HG03575 (cell line): Measurements from ENCODE around the gene BRK1.
"Not testable (repeated sequence)": the region's sequence is repeated elsewhere in the genome, so short reads cannot be mapped to it uniquely, and the experiment has no call there.

Experiments
- ATAC-seq: cut with Tn5 transposase; IDR thresholded peaks from one replicate; pipeline ENCODE4 v1.9.1; 2021; ENCODE audit not compliant: unreplicated experiment, insufficient number of reproducible peaks, low FRiP score; ENCODE audit errors: extremely low read depth

Gene BRK1

DNA sequence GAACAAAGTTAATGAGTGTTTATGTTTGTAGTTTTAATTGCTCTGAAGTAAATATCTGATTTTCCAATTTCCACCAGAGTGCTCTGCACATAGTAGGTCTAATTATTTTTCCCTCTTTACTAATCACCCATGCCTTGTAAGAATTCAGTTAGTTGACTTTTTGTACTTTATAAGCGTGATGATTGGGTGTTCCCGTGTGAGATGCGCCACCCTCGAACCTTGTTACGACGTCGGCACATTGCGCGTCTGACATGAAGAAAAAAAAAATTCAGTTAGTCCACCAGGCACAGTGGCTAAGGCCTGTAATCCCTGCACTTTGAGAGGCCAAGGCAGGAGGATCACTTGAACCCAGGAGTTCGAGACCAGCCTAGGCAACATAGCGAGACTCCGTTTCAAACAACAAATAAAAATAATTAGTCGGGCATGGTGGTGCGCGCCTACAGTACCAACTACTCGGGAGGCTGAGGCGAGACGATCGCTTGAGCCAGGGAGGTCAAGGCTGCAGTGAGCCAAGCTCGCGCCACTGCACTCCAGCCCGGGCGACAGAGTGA, 25.6 kb downstream of the BRK1 start:
- ATAC-seq, result no peak

DNA sequence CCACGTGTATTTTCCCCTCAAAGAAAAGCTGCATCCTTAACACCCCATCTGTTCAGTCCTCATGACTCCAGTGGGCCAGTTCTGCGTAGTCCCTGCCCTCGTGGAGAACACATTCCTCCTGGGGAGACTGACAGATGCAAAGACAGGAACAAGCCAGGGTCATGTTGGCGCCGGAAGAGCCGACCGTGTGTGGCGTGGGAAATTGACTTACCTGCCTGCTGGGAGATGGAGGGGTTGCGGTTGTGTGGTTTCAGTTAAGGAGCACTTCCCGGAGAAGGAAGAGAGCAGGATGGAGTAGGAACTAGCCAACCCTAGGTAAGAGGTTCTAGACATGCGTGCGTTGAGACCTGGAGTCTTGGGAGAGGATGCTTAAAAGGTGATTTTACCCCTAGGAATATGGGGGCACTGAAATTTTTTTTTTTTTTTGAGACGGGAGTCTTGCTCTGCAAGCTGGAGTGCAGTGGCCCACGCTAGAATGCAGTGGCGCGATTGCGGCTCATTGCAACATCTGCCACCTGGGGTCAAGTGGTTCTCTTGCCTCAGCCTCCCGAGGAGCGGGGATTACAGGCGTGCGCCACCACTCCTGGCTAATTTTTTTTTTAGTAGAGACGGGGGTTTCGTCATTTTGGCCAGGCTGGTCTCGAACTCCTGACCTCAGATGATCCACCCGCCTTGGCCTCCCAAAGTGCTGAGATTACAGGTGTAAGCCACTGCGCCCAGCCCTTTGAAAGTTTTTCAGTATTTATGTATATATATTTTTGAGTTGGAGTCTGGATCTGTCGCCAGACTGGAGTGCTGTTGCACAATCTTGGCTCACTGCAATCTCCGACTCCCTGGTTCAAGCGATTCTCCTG, 27.5 kb downstream of the BRK1 start:
- ATAC-seq, result no peak

DNA sequence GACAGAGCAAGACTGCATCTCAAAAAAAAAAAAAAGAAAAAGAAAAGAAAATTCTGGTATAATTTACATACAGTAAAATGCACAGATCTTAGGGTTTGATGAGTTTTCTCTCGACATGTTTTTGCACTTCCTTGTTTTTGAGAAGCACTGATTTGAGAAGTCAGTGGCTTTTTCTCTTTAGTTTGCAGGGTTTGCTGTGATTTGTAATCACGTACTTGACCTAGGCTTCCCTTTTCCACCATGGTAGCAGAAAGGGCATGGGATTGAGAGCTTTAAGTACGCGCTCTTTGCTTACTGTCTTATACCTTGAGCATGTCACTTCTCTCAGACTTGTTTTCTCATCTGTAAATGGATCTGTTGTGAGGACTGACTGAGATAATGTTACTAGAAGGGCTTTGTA, 30.2 kb downstream of the BRK1 start:
- no peak for ATAC-seq

DNA sequence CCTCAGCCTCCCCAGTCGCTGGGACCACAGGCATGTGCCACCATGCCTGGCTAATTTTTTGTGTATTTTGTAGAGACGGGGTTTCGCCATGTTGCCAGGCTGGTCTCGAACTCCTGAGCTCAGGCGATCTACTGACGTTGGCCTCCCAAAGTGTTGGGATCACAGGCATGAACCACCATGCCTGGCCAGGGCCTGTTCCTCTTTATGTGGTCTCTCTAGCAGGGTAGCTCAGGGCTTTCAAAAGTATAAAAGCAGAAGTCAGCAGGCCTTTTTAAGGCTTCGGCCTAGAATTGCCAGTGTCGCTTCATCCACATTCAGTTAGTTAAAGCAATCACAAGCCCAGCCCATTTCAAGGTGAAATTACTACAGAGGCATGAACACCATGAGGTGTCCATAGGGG, 33.8 kb downstream of the BRK1 start:
- no peak for ATAC-seq

DNA sequence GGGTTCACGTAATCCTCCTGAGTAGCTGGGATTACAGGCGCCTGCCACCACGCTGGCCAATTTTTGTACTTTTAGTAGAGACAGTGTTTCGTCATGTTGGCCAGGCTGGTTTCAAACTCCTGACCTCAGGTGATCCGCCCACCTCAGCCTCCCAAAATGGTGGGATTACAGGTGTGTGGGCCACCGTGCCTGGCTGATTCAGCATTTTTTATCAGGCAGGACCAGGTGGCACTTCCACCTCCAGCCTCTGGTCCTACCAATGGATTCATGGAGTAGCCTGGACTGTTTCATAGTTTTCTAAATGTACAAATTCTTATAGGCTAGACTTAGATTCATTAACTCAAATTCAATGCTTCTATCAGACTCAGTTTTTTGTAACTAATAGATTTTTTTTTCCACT, 35.5 kb downstream of the BRK1 start:
- ATAC-seq, result no peak

GRCh38 chr3:10154335-10155122, 39.1 kb downstream of the BRK1 start:
- ATAC-seq, result no peak

GRCh38 chr3:10155123-10155472, 39.6 kb downstream of the BRK1 start:
- ATAC-seq, result no peak

- no peak for ATAC-seq
Measured at GRCh38 chr3:10155658-10156057, 40.2 kb downstream of the BRK1 start.

DNA sequence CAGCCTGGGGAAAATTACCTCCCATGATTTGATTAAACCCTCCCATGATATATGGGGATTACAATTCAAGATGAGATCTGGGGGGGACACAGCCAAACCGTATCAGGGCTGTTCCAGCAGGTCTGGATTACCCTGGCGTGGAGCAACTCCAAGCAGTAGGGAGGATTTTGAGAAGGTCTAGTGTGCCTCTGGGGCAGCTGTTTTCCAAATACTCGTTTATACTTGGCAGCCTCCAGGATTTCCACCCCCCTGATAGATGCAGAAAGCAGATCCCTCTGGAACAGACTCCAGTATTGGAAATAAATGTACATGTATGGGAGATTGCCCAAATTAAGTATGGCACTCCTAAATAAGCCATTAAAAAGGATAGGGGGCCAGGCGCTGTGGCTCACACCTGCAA, 41.6 kb downstream of the BRK1 start:
- ATAC-seq, result no peak

- not testable (repeated sequence) for ATAC-seq
Measured at GRCh38 chr3:10158555-10158954, 43.1 kb downstream of the BRK1 start.

DNA sequence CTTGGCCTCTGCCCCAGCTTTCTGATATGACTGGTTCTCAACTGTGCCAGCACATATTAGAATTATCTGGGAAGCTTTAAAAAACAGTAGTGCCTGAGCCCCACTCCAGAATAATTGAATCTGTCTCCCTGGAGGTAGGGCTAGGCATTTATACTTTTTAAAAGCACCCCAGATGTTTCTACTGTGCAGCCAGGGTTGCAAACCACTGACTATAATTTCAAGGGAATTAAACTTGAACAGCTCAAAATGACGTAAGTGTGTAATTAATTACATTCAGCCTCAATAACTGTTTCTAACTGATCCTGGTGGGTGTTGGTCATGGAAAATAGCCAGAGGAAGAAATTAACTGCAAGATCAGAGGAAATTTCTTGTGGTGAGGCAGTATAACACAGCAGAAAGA, 44.9 kb downstream of the BRK1 start:
- no peak for ATAC-seq

DNA sequence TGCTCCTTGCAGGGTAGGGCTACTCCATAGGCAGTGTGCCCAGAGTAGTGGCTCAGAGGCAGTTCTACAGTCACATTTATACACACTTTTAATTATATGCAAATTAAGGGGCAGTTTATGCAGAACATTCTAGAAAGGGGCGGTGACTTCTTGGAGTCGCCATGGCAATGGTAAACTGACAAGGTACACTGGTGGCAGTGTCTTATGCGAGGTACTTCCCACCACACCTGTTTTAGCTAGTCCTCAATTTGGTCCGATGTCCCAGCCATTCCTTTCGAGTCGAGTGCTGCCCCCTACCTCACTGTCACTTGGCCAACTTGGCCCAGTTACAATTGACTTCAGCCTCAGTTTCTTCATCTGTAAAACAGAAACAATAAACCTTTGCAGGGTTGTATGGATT, 45.5 kb downstream of the BRK1 start:
- no peak for ATAC-seq

GRCh38 chr3:10162185-10162584, 46.7 kb downstream of the BRK1 start:
- ATAC-seq, result no peak

- ATAC-seq, result not testable (repeated sequence)
Measured at GRCh38 chr3:10164201-10164545, 48.7 kb downstream of the BRK1 start.

DNA sequence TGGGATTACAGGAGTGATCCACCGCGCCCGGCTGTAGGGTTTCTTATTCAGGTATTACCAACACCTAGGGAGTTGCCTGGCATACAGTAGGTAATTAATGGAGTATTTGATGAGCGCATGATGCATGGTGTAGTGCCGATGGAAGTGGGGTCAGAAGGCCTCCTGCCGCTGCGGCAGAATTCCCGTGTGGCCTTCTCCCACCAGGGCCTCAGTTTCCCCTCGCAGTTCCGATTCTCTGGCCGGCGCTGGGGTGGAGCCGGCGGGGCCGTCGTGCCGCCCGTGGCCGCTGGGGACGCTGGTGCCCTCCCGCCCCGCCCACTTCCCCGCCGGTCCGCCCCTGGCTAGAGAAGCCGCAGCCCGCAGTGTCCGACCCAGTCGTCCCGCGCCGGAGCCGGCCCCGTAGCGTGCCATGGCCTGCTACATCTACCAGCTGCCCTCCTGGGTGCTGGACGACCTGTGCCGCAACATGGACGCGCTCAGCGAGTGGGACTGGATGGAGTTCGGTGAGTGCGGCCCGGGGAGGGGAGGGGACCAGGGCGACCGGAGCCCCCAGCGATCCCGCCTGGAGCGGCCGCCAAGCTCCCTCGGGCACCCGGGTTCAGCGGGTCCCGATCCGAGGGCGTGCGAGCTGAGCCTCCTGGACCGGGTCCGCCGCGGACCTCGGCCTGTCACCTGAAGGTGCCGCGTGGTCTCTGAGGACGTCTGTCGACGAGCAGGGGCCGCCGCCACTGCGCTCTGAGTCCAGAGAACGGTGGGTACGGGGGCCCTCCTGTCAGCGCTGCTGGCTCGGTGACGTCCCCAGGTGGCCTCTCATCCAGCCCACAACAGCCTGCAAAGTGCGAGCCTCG, 49.3 kb downstream of the BRK1 start, which contains the start of gene IRAK2:
TSS of gene IRAK2 (plus strand) at position 374 of the 848 bp plus-strand sequence. CDS start at position 410, 36 bp downstream.
- ATAC-seq, result no peak

GRCh38 chr3:10166213-10166604, 50.7 kb downstream of the BRK1 start:
- ATAC-seq, result no peak

DNA sequence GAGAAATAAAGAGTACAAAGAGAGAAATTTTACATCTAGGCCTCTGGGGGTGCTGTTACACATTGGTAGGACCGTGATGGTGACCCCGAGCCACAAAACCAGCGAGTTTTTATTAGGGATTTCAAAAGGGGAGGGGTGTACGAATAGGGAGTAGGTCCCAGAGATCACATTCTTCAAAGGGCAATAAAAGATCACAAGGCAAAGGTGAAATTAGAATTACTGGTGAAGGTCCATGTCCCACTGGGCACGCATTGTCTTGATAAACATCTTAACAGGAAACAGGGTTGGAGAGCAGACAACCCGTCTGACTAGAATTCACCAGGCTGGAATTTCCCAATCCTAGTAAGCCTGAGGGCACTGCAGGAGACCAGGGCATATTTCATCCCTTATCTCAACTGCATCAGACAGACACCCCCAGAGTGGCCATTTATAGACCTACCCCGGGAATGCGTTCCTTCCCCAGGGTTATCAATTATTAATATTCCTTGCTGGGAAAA, 53.6 kb downstream of the BRK1 start:
- no peak for ATAC-seq

- ATAC-seq, result no peak
Measured at GRCh38 chr3:10170915-10171478, 55.5 kb downstream of the BRK1 start.
